HG02588 (cell line): Measurements from ENCODE around the gene BAIAP2.

Experiments
- ATAC-seq: cut with Tn5 transposase; IDR thresholded peaks from one replicate; pipeline ENCODE4 v1.9.1; 2021; ENCODE audit warnings: mild to moderate bottlenecking, moderate library complexity; ENCODE audit not compliant: unreplicated experiment

The BAIAP2 gene

DNA sequence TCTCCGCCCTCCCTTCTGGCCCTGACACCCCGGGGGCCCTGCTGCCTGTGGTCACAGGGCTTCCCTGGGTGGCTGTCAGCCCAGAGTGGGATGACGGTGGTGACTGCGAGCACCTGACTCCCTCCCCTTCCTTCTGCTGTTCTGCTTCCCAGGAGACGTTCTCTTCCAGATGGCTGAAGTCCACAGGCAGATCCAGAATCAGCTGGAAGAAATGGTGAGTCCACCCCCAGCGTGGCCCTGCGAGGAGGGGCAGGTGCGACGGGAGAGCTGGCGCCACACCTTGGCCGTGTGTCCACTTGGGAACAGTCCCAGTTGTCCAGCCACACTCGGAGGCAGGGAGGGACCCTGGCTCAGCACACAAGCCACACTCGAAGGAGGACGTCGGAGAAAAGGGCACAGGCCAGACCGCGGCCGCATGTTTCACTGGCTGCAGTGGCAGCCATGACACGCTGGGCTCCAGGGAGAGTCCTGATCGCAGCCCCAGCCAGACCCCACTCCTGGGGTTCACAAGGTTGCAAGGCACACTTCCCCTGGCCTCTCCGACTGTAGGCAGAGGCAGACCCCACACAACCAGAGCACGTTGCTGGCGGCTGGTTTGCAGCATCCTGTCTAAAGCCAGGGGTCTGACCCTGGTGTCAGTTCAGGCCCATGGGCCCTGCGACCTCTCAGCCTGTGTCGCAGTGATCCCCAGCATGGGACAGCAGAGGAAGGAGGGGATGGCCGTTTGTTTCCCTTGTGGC is 49.9 kb downstream of the BAIAP2 start:
- no peak for ATAC-seq

DNA sequence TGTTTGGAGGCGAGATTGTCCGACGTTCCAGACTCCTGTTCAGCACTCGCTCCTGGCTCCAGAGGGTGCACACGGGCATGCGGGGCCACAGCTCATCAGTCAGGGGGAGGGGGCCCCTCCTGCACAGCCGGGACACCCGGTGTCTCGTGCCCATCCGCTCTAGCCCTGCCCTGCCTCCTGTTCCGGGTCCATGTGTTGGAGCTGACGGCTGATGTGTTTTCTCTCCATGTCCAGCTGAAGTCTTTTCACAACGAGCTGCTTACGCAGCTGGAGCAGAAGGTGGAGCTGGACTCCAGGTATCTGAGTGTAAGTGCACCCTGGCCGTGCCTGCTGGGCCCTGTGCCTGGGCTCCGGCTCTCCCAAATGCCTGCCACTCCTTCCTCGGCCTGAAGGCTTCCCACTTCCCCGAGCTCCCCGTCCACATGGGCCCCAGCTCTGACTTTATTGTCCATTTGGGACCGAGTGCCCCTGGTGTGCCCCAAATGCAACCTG is 50.5 kb downstream of the BAIAP2 start:
- no peak for ATAC-seq

DNA sequence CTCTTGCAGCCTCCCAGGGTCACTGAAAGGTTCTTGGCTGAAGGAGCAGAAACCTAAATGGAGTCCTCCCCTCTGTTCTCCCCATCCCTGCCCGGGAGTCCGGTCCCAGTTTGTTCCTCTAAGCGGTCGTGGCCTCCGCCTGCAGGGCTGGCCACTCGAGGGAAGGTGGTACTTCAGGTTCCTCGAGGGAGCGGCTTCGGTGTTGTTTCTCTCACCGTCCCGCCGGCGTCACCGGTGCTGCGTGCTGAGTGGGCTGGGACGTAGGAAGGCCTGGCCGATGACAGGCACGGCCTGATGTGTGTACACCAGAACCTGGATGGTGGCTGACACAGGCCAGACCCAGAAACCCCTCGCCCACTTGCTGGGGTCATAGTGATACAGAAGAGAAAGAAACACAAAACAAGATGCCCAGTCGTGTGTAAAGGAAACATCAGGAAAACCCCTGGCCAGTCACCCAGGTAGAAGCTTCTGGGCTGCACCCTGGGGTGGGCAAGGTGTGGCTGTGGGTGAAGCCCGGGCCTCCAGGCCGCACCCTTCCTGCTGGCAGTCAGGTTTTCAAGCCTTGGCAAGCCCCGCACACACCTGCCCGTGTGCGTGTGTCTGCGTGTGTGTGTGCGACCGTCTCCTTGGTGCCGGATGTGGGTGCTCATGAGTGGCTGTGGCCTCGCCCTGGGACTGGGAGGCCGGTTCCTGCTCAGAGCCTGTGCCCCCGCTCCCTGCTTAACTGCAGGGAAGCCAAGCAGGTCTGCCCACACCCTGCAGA is 52.0 kb downstream of the BAIAP2 start:
- no peak for ATAC-seq

DNA sequence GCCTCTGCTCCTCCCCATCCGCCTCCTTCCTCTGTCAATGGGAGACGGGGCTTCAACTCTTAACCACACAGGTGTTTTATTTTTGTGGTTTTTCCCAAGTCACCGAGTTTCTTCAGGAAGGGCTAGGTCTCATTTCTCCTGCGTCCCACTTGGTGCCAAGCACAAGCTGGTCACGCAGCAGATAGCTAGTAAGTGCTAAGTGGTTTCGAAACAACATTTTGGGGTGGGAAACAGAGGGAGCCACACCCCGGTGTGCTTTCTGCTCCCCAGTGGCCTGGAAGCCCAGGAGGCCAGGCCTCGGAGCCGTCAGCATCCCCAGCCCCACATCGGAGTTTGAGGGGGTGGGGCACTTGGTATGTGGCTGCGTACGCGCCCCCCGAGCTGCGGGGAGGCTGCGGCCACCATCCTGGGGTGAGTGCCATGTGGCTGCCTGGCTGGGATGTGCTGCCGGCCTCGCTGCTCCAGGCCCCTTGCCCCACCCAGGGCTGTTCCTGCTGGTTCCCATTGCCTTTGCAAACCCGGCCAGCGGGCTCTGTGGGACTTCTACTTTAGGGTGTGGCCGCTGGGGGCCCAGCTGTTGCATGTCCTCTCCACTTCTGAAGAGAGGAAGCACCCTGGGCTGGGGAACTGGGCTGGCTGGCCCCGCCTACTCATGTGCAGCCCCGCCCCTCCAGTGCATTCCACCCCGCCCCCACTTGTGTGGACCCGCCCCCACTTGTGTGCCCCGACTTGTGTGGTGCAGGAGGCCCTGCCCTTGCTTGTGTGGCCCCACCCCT is 55.6 kb downstream of the BAIAP2 start:
- no peak for ATAC-seq

DNA sequence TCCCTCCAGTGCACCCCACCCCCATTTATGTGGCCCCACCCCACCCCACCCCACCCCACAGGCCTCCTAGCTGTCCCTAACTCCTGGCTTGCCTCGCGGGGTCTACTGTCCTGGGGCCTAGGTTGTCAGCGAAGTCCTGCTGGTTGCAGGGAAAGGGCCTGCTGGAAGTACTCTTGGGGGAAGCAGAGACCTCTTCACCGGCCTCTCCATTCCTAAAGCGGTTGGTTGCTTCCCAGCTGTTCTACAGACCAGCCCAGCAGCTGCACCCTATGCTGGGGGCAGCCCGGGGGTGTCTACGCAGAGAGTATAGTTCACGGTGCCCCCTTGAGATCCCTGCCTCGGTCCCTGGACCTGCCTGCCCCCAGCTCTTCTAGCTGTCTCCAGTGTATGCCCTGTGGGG is 56.2 kb downstream of the BAIAP2 start:
- ATAC-seq: no peak

DNA sequence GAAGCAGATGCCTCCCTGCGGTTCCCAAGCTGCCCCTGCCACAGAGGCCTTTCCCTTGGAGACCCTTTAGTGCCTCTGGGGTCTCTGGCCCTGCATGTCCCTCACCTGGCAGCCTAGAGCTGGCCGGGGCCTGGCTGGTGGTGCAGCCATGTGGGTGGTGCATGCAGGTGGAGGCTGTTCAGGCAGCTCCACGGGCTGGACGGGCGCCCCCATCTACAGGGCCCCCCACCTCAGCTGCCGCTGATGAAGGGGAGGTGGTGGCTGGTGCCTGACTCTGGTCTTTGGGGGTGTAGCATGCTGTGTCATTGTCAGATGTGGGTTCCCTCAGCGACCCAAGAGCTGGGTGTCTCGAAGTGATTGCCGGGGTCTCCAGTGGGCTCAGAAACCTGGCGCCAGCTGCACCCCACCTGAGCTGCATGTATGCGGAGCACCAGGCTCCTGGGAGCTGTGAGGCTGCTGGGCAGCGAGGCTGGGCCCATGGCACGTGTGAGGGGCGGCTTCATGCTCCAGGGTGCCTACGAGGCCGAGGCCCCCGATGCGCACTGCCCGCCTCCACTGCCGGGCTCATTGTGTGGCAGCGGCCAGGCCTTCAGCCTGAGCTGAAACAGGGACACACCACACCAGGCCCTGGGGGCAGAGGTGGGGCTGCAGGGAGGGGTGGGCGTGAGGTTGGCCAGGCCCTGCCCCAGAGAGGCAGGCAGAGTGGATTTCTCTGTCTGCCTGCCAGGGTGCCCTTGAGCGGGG is 57.0 kb downstream of the BAIAP2 start:
- ATAC-seq: no peak

DNA sequence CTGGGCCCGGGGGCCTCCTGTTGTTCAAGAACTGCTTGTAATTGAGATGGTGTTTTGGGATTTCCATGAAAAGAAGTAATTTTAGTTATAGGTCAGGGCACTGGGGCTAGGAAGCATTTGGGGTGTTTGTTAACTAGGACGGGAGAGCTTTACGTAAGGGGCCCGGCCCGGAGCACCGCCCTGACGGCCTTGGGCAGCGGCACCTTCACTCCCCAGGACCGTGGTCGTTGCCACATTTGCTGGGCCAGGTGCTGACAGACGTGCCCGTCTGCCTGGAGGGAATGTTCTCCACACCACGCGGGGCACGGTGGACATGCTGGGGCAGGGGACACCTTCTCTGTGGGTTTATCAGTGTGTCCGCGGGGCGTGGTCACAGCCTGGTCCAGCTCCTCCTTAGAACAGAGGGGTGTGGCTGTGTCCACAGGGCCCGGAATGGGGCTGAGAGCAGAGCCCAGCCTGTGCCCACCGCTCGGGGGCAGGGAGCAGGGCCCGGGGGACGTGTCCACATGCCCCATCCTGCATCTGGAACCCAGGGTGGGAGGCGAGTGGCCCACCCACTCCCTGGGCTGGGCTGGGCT is 57.7 kb downstream of the BAIAP2 start:
- ATAC-seq: no peak

DNA sequence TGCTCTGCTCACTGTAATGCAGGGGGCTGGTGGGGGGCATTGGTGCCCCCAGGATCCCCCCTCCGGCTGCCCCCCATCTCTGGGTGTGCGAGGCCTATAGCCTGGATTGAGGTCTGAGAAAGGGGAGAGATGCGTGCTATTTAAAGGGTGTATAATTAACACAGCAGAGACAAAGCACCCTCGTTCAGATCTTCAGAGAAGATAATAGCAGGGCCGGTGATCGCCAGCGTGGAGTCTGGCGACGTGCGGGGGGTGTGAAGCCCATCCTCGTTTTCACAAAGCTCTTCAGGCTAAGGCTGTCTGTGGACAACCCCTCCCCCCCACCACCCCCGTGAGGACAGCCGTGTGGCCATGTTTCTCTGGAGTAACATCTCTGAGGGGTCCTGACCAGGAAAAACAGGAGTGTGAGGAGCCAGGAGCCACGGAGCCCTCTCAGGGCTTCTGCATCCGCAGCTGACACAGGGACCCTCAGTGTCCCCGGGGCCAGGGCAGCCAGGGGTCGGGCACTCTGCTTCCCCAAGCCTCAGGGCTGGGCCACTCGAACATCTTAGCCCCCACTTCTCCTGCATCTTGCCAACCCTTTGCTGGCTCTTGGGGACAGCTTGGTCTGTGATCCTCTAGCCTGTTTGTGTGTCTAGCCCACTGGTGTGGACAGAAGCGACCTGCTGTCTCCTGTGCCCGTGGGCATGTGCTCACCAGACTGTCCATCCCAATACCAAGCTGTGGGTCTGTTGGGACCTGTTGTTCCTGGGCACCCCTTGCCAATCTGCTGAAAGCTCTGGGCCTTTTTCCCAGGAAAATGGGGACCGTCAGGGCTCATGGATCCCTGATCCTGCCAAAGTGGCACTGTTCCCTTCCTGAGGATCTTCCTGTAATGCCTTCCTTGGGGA is 58.9 kb downstream of the BAIAP2 start:
- ATAC-seq: no peak

DNA sequence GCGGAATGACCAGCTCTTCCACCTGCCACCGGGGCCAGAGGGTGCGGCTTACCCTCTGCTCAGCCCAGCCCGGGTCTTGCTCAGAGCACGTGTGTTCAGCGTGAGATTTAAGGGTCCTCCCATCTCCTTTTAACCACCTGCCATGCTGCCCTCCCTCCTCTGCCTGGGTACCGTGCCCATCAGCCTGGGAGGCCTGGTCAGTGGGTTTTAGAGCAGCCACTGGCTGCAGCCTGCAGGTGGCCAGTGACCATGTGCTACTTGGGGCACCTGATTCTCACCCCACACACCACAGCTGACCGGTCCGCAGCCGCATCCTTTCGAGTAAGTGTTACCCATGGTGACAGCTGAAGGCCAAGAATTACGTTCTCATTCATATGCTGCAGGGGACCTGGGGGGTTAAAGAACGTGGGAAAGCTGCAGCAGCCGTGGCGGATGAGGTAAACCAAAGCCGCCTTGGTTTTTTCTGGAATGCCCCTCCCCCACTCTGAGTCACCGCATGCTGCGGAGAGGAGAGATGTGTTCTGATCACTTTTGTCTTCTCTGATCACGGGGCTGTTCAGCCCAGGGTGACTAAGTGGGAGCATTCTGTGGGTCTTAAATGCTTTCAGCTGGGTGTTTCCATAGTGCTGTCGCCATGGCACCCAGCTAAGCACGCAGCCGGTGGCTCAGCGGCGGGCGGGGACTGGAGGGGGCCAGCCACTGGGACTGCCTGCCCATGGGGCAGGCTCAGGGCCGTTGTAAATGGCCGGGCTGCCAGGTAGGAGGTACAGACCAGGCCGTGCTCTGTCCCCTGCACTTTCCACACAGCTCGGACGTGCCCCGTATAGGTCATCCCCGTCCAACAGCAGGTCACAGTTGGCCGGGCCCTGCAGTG is 59.8 kb downstream of the BAIAP2 start:
- no peak for ATAC-seq

GRCh38 chr17:81095383-81095762 is 60.4 kb downstream of the BAIAP2 start:
- no peak for ATAC-seq

DNA sequence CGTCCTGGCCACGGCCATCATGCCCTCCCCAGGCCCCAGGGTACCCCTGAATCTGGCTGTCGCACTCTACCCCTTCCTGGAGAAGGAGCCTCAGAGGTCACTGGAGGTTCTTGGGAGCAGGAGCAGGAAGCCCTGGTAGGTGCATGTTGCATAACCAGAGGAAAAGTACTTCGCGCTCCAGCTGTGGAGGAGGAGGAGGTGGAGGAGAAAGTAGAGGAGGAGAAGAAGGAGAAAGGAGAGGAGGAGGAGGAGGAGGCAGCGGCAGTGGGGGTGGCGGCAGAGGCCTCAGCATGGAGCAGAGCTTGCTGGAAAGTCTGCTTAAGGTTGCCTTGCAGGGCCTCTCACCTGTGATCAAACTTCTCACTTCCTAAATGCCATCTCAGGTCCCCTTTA is 61.8 kb downstream of the BAIAP2 start:
- no peak for ATAC-seq

DNA sequence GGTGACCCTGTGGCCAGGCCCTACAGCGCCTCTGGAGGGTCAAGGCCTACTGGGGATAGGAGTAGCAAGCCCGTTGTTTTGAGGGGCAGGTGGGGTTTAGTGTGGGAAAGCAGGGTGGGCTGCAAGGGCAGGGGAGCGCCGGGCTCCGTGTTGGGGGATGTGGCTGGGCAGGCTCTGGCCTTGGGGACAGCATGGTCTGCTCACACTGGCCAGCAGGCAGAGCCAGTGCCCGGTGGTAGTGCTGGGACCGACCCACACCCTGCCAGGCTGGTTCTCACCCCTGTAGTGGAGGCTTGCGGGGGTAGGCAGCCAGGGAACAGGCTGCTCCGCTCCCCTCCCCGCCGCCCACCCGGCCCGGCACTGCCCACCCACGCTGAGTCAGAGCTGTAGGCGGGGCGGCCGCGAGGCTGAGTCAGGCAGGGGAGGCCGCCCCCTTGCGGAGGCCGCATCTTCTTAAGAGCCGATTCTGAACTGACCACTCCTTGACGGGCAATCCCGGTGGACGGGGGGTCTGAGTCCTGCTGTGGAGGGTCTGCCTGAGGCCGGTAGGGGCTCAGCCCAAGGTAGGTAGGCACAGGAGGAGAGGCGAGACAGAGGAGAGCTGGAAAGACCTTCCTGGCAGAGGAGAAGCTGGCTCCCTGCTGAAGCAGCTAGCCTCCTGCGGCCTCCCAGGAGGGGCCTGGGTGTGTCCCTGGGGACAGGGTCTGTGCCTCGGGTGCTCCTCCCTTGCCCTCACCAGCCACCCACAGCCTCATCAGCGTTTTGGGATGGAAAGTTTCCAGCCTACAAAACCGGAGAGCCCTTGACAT is 62.4 kb downstream of the BAIAP2 start:
- ATAC-seq: no peak

DNA sequence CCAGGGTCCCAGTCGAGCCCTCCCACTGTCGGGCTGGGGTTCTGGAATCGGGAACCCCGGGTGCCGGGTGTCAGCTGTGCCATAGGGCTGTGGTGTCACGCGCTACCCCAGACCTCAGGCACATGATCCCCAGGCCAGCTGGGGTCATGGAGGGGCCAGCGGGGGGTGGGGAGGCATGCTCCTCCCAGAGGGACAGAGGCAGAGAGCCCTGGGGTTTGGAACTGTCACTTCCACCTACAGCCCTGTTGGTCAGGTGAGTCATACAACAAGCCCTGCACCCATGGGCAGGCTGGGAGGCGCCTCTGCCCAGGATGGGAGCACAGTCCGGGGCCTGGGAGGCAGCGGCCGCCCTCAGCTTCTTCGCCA is 63.0 kb downstream of the BAIAP2 start:
- no peak for ATAC-seq

- no peak for ATAC-seq
Measured at GRCh38 chr17:81099888-81100287, 64.9 kb downstream of the BAIAP2 start.

DNA sequence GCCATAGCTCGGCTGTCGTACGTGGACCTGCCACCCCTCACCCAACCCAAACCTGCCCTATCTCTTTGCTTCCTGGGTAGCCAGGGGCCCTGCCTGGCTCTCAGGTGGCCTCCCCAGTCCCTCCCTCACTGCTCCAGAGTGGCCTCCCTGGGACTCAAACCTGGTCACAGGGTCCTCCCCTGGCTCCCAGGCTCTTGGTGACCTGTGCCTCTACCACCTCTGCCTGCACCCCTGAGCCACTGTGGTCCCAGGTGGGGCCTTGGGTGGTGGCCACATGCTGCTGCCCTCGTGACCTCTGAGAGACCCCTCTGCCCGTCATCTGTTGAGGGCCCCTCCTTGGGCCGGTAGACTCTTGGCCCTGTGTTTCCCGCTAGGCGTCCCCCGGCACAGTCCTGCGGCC is 65.7 kb downstream of the BAIAP2 start:
- no peak for ATAC-seq

DNA sequence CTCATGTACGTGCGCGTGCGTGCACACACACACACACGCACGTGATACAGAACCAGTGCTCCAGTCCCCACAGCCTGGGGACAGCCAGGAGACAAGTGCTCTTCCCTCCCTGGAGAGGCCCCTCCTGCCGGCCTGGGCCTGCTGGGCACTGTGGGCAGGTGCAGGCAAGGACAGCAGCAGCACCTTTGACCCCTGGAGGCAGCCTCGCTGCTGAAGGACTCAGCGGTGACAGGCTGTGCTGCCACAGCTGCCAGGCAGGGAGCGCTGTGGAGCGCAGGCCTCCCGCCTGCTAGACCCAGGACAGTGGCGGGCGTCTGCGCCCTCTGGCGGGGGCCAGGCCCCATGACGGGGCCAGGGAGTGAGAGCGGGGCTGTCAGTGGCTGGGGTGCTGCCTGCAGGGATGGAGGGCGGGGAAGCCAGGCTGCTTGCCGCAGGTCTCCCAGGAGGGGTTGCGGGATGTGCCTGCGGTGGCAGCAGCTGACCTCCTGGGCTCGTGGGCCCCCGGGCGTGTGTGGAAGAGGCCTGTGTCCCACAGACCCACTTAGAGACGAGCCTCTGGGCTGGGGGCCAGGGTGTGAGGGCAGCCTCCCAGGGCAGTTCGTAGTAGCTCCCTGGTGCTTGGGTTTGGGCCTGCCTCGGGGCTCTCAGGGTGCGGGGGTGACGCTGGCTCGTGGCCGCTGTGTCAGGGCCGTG is 66.8 kb downstream of the BAIAP2 start:
- no peak for ATAC-seq

DNA sequence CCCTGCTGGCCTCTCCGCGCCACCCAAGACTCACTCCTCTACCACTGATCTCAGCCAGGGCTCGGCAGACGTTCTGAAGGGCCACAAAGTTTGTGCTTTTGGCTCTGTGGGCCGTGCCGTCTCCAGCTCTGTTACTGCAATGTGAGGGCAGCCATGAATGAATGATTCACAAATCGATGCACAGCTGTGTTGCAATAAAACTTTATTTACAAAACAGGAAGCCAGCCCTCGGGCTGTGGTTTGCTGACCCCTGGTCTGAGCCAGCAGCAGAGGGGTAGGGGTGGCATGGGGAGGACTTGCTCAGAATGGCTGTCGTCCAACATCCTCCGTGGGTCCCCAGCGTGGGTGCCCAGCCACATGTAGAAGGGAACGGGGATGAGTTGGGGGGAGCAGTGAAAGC is 67.4 kb downstream of the BAIAP2 start:
- no peak for ATAC-seq
